Esophagus squamous epithelium (tissue), 4 donors: ENCODE measurements around the gene RIC8B.

Source experiments
- CTCF ChIP-seq, 6 experiments: fragments of 450-650 bp in 4 of 6; fragments of 200-600 bp in 2 of 6; sonication (generic) in 2 of 6; IDR thresholded peaks; one replicate each; pipeline ENCODE4 v1.5.1; 2016 to 2019; ENCODE audit warnings: antibody characterized with exemption in 6 of 6, mild to moderate bottlenecking in 4 of 6, moderate library complexity in 4 of 6
- POLR2A ChIP-seq, 4 donors: fragments of 450-650 bp; IDR thresholded peaks; one replicate each; pipeline ENCODE4 v1.6.1; 2017; ENCODE audit warnings: antibody characterized with exemption in 4 of 4, mild to moderate bottlenecking in 4 of 4, moderate library complexity in 3 of 4

- TF ChIP-seq CTCF (IDR thresholded peaks at IDR 0.05): no peak
- no peak for TF ChIP-seq POLR2A (IDR thresholded peaks at IDR 0.05)
Measured at GRCh38 chr12:106764738-106765137, 9.7 kb upstream of the RIC8B start.
